Glutamatergic neuron (in vitro differentiated cells): Measurements from ENCODE around the gene DYNLL2. TPM values are rescaled to one million over a fixed set of nuclear protein-coding genes. Genes with fewer than 3 reads are reported as not detected.
A peak's percentile ranks its signal among the peaks of the same experiment; 100 is the strongest.

ENCODE experiments used
- DNase-seq: peaks from one replicate; pipeline ENCODE4 v3.0.0; 2022
- H3K27ac Mint-ChIP-seq: one replicate; pipeline ENCODE4 v1.8.0; 2020; ENCODE audit warnings: mild to moderate bottlenecking, mixed read lengths, inconsistent platforms; ENCODE audit not compliant: unreplicated experiment
- H3K27me3 Mint-ChIP-seq: one replicate; pipeline ENCODE4 v1.8.0; 2020; ENCODE audit warnings: mild to moderate bottlenecking, moderate library complexity, mixed read lengths, inconsistent platforms; ENCODE audit not compliant: unreplicated experiment
- H3K36me3 Mint-ChIP-seq: one replicate; pipeline ENCODE4 v1.8.0; 2020; ENCODE audit warnings: mild to moderate bottlenecking, mixed read lengths, inconsistent platforms; ENCODE audit not compliant: unreplicated experiment
- H3K4me1 Mint-ChIP-seq: one replicate; pipeline ENCODE4 v1.8.0; 2020; ENCODE audit warnings: mild to moderate bottlenecking, low read depth, mixed read lengths, inconsistent platforms; ENCODE audit not compliant: unreplicated experiment
- H3K4me3 Mint-ChIP-seq: one replicate; pipeline ENCODE4 v1.8.0; 2020; ENCODE audit warnings: mild to moderate bottlenecking, mixed read lengths, inconsistent platforms; ENCODE audit not compliant: unreplicated experiment
- H3K9me3 Mint-ChIP-seq: one replicate; pipeline ENCODE4 v1.8.0; 2020; ENCODE audit warnings: mild to moderate bottlenecking, moderate library complexity, mixed read lengths, inconsistent platforms; ENCODE audit not compliant: unreplicated experiment
- total RNA-seq: library from RNA; stranded (reverse); fragmentation: NEBNext Ultra II Directional; extraction: Animal tissue kit (Norgen Biotek cat#: 25700); gene quantifications from one replicate; pipeline ENCODE4 v1.2.1, GENCODE V29; 2021; ENCODE audit not compliant: unreplicated experiment
- TF ChIP-seq, protein P1 (sequence below): fragments of 200-600 bp; sonication (generic); IDR thresholded peaks from one replicate; pipeline ENCODE4 v1.5.0; 2021; ENCODE audit not compliant: partially characterized antibody, unreplicated experiment

Gene DYNLL2
- total RNA-seq, 1 donor from 2014 or later, result 80.4 TPM

DNA sequence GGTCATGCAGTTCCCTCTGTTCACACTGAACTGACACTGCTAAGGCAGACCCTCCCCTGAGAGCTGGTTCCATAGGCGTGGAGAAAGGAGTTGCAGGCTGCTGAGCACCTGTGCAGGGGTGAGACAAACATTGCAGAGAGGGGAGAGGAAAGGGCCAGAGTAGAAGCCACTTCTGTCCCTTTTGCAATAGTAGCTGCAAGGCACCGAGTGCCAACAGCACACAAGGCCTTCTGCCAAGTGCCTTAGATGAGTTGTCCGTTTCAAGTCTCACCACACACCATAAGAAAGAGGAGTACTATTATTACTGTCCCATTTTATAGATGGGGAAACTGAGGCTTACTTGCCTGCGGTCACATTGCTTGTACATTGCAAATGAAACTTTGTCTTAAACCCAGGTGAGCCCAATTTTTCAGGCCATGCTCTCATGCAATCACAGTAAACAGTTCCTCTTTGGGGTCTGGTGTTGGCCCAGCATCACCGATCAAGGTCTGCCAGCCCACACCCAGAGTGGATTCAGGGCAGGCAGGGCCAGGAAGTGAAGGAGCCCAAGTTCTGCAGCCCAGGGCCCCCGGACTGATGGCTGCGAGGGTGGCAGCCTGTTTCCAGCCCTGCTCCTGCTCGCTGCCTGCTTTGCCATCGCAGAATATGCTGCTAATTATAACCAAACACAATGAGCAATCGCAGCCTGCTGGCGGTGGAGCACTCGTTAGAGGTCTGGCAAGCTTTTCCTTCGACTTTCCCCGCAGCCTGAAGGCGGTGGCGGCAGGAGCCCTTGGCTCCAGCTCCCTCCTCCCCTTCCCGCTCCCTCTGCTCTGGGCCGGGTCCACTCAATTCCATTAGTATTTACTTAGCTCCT, 36.8 kb upstream of the DYNLL2 start:
- Mint-ChIP-seq H3K4me3 (no peak overlapping the region), H3K36me3 (no peaks in the 10 kb centered on the region), H3K27me3 (peaks cover 2% of the 10 kb centered on the region), H3K27ac (no peak overlapping the region), H3K9me3 (peaks cover 3% of the 10 kb centered on the region), H3K4me1 (peaks cover 20% of the 10 kb centered on the region)
- peak; percentile 32 for DNase-seq
- TF ChIP-seq, protein P1, sequence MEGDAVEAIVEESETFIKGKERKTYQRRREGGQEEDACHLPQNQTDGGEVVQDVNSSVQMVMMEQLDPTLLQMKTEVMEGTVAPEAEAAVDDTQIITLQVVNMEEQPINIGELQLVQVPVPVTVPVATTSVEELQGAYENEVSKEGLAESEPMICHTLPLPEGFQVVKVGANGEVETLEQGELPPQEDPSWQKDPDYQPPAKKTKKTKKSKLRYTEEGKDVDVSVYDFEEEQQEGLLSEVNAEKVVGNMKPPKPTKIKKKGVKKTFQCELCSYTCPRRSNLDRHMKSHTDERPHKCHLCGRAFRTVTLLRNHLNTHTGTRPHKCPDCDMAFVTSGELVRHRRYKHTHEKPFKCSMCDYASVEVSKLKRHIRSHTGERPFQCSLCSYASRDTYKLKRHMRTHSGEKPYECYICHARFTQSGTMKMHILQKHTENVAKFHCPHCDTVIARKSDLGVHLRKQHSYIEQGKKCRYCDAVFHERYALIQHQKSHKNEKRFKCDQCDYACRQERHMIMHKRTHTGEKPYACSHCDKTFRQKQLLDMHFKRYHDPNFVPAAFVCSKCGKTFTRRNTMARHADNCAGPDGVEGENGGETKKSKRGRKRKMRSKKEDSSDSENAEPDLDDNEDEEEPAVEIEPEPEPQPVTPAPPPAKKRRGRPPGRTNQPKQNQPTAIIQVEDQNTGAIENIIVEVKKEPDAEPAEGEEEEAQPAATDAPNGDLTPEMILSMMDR, result no peak

GRCh38 chr17:58047376-58048150, 35.7 kb upstream of the DYNLL2 start:
- Mint-ChIP-seq H3K27ac (peak overlapping the region; percentile 28), H3K4me1 (peaks cover 23% of the 10 kb centered on the region), H3K36me3 (no peaks in the 10 kb centered on the region), H3K27me3 (peaks cover 2% of the 10 kb centered on the region), H3K9me3 (peaks cover 3% of the 10 kb centered on the region), H3K4me3 (no peak overlapping the region)
- DNase-seq, result no peak
- TF ChIP-seq, protein P1, result no peak

DNA sequence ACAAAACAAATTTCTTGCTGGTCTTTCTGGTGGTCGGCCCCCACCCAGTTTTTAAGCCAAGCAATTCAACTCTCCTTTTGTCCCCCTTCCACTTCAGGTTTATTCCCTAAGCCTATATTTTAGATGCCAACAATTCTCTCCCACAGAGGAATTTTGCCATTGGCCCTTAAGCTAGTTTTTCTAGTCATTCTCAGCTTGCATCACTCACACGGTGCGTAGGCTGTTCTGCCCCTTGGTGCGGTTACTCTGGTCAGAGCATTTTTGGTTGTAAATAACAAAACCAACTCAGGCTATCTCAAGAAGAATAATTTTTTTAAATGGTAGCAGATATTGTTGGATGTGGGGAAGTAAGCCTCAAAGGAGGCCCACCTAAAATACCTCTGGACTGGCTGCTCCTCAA, 33.7 kb upstream of the DYNLL2 start:
- DNase-seq, result no peak
- Mint-ChIP-seq H3K9me3 (peaks cover 5% of the 10 kb centered on the region), H3K4me1 (peaks cover 16% of the 10 kb centered on the region), H3K27me3 (peaks cover 2% of the 10 kb centered on the region), H3K4me3 (no peak overlapping the region), H3K27ac (no peak overlapping the region), H3K36me3 (peaks cover 5% of the 10 kb centered on the region)
- TF ChIP-seq, protein P1, result no peak

DNA sequence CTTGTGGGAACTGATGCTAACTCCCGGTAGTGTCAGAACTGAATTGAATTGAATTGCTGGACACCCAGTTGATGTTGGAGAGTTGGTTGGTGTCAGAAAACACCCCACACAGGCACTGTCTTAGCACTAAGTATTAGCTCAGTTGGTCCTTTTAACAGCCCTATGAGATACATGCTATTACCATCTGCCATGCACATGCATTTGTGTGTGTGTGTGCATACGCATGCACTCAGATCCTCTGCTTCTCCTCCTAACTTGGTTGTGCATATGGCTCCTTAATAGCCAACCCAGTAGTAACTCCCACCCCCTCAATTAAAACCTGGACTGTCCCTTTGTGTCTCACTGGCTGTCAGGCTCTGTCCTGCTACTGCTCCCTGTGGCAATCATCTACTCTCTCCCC, 32.3 kb upstream of the DYNLL2 start:
- H3K4me1 Mint-ChIP-seq, result peaks cover 16% of the 10 kb centered on the region
- peaks cover 5% of the 10 kb centered on the region for H3K36me3 Mint-ChIP-seq
- H3K27ac Mint-ChIP-seq, result peak overlapping the region; percentile 53
- H3K27me3 Mint-ChIP-seq, result peaks cover 2% of the 10 kb centered on the region
- TF ChIP-seq, protein P1, result no peak
- H3K9me3 Mint-ChIP-seq, result peaks cover 3% of the 10 kb centered on the region
- peak overlapping the region; percentile 7 for H3K4me3 Mint-ChIP-seq
- no peak for DNase-seq

DNA sequence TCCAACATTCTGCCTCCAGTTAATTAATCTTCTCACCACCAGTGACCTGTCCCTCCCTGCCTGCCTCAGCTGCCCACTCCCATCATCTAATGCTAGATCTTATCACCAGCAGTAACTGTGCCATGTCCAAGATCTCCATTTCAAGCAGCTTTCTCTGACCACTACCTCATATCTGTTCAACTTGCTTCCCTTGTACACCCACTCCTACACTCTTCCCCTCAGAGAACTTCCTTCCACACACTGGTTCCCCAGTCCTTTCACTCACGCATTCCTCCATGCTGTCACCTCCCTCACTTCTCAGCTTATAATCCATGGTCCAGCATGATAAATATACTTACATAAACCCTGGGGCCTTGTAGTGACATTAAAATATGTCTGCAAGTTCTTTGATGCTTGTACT, 31.8 kb upstream of the DYNLL2 start:
- H3K27me3 Mint-ChIP-seq, result peaks cover 2% of the 10 kb centered on the region
- peak overlapping the region; percentile 53 for H3K27ac Mint-ChIP-seq
- H3K9me3 Mint-ChIP-seq, result peaks cover 3% of the 10 kb centered on the region
- peaks cover 16% of the 10 kb centered on the region for H3K4me1 Mint-ChIP-seq
- DNase-seq, result no peak
- TF ChIP-seq, protein P1, result no peak
- H3K36me3 Mint-ChIP-seq, result peaks cover 5% of the 10 kb centered on the region
- peak overlapping the region; percentile 7 for H3K4me3 Mint-ChIP-seq
